CD1c-positive myeloid dendritic cell (primary cell): ENCODE measurements around the gene TNFRSF6B.
"Not testable (repeated sequence)": the region's sequence is repeated elsewhere in the genome, so short reads cannot be mapped to it uniquely, and the experiment has no call there.

ENCODE experiments used
- DNase-seq: peaks from one replicate; pipeline ENCODE4 v3.0.0-alpha.2; 2016; ENCODE audit errors: extremely low spot score

The TNFRSF6B gene

DNA sequence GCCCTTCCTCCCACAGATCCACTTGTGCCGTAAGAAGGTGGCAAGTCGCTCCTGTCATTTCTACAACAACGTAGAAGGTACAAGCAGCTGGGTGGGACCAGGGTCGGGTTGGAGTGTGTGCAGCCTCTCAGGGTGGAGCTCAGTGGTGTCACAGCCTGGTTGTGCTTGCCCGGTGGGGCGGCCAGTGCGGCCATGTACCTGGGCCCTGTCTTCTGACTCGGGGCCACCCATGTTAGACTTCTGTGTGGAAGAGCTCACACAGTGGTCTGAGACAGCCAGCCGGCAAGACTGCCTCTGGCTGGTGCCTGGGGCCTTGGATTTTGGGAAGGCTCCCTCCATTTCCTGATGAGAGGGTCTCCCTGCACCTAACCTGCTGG lies 33.7 kb upstream of the TNFRSF6B start:
- DNase-seq: no peak

DNA sequence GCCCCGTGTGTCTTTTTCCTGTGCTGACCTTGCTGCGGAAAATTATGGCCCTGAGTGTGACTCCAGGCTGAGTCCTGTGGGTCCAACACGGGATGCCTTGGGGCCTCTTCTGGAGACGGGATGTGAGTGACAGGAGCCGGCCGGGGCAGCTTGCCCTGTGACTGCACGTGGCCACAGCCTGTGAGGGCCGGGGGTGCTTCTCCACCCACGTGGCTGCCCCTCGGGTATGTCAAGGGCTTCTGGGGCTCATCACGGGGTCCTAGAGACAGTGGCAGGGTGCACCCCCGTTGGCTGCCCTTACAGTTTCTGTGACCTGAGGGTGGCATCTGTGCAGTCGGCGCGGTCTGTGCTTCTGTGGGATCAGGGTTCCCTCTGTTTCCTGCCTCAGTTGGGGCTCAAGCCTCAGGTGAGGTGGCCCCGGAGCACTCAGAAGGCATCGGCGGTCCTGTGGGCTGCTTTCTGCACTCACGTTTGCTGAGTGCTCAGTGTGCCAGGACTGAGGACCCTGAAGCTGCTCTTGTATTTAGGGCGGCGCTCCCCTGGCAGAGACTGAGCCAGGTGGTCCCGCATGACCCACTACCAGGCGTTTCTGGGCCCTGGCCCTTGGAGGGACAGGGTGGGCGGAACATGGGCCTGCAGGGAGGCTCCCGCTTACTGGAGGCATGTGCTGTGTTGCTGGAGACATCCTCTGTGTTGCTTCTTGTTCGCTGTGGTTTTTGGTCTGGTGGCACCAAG lies 33.0 kb upstream of the TNFRSF6B start:
- DNase-seq: no peak

DNA sequence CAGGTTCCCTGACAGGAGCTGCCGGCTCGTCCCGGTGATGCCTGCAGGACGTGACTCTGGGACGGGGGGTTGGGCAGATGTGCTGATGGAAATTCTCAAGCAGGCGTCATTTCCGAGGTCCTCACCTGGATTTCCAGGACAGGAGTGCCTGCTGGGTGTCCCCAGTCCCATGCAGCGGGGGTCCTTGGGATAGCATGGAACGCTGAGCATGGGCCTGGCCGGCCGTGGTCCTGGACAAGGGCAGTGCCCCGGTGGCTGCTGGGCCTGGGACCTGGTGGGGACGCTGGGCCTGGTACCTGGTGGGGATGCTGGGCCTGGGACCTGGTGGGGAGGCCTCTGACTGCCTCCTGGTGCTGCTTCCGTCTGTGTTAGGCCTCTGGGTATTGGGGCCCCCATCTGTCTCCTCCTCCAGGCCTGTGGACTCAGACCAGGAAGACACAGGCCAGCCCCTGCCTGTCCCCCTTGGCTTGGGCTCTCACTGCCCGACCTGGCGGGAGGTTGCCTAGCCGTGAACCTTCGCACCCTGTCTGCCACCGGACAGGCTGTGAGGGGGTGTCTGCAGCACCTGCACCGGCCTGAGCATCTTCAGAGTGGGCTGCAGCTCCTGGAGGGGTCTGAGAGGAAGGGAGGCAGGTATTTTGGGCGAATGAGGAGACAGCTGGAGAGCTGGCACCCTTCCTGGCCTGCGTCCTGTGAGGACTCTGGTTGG lies 32.2 kb upstream of the TNFRSF6B start:
- no peak for DNase-seq

DNA sequence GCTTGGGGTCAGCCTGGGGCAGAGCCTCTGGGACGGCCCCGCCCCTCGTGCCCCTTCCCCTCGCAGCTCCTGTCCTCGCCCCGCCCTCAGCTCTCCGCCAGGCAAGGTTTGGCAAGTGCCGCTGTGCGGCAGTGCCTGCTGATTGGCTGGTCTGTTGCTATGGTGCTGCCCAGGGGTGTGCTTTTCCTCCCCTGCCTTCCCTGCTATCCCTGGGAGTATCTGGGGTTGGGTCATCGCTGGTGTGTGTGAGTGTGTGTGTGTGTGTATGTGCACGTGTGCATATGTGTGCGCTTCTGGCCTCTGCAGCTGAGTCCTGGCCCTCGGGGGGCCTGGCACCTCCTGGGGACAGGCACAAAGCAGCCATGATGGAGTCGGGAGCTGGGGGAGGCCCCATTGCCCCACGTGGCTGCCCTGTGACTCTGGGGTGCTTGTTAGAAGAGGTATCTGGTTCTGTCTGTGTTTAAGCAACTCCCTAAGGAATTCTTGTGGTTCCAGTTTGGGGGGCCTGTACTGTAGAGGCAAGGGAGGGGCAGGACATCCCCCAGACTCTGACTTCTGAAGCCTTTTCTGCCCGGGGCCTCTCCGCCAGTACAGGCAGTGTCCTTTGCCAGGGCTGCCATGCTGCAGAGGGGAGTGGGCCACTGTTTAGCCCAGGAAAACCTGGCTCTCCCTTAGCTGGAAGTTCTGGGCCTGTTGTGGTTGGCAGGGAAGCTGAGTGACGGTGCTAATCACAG lies 31.4 kb upstream of the TNFRSF6B start:
- DNase-seq: no peak

DNA sequence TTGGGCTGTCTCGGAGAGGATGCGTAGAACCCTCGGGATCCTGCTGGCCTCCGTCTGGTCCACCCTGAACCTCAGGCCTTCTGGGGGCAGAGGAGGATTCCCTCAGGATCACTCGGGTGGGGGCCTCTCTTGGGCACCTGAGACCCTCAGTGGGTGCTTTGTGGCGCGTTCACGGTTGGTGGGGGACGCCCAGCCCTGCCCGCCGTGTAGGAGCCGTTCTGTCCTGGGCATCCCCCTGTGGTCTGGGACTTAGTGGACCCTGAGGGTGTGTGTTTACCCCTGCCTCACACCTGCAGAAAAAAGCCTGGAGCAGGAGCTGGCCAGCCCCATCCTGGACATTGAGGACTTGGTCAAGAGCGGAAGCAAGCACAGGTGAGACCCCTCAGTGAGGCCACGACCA lies 30.7 kb upstream of the TNFRSF6B start:
- no peak for DNase-seq

DNA sequence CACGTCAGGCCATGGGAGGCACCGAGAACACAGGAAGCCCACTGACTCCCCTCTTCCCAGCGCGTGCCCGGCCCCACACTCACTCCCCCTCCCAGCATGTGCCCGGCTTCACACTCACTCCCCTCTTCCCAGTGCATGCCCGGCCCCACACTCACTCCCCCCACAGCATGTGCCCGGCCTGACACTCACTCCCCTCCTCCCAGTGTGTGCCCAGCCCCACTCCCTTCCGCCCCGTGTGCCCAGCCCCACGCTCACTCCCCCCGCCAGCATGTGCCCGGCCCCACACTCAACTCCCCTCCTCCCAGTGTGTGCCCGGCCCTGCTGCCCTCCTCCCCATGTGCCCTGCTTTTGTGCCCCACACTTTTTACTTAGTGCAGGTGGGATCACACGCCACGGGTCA lies 28.6 kb upstream of the TNFRSF6B start:
- DNase-seq: no peak

DNA sequence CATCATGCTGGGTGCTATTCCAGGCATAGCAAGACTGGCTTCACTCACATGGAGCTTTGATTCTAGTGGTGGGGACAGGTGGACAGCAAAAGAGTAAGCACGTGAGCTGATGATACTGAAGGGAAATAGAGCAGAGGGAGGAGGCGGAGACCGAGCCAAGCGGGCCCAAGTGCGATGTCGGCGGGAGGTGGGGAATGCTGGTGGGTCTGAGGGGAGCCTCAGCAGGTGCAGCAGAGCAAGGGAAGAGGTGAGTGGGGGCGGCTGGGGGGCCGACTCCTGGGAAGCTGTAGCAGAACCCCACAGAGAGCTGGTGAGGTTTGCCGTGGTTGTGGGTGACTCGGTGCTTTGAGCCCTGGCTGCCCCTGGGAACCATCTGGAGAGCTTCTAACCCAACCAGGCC lies 28.1 kb upstream of the TNFRSF6B start:
- no peak for DNase-seq

DNA sequence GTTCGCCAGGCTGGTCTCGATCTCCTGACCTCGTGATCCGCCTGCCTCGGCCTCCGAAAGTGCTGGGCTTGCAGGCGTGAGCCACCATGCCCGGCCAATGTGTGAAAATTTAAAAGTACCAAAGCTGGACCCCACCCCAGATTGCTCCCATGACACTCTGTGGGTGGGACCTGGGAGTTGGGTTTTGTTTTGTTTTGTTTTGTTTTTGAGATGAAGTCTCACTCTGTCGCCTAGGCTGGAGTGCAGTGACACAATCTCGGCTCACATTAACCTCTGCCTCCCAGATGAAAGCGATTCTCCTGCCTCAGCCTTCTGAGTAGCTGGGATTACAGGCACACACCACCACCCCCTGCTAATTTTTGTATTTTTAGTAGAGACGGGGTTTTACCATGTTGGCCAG lies 24.8 kb upstream of the TNFRSF6B start:
- DNase-seq: not testable (repeated sequence)

DNA sequence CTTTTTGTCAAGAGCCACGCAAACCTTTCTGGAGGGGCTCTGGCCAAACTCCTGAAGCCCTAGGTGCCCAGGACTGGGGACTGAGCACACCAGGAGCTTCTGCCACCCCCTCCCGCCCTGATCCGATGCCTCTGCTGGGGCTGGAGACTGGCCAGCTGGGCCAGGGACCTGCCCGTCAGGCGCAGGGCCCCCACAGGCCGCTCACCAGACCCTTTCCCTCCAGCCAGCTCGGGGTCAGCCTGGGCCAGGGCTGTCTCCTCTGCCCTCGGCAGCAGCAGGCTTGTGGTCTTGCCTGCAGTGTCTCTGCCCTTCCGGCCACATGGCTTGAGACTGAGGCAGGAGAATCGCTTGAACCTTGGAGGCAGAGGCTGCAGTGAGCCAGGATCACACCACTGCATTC lies 23.8 kb upstream of the TNFRSF6B start:
- DNase-seq: no peak

DNA sequence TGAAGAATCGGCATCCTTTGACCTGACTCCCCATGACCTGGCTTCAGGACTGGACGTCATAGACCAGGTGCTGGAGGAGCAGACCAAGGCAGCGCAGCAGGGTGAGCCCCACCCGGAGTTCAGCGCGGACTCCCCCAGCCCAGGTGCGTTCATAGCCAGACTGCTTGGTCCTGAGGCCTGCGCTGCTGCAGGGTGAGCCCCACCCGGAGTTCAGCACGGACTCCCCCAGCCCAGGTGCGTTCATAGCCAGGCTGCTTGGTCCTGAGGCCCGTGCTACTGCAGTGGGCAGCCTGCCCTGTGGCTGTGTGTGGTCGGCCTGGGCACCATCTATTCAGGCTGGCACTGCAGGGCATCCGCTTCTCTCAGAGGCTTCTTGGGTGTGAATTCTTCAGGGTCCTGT lies 22.5 kb upstream of the TNFRSF6B start:
- no peak for DNase-seq

DNA sequence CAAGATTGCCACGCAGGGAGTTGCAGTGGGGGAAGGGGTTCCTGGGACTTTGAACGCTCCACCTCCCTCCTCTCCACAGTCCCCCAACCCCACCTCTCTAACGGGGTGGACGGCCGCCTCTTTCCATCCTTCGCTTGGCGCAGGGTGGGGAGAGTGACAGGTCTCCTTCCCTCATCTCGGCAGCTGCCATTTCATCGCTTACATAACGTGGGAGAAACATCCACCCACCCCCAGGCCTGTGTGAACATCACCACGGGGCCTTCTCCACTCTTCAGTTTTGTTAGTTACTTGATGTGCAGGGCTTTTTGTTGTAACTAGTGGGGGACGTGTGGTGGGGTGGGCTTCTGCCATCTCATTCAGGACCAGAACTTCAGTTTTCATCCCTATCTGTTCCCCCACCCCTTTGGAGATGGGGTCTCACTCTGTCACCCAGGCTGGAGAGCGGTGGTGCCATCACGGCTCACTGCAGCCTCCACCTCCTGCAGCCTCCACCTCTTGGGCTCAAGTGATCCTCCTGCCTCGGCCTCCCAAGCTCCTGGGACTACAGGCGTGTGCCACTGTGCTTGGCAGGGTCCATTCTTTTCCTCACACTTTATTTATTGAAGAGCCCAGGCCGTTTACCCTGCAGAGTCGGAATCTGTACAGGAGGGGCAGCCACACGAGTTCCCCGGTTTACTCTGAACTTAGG lies 20.6 kb upstream of the TNFRSF6B start:
- no peak for DNase-seq

DNA sequence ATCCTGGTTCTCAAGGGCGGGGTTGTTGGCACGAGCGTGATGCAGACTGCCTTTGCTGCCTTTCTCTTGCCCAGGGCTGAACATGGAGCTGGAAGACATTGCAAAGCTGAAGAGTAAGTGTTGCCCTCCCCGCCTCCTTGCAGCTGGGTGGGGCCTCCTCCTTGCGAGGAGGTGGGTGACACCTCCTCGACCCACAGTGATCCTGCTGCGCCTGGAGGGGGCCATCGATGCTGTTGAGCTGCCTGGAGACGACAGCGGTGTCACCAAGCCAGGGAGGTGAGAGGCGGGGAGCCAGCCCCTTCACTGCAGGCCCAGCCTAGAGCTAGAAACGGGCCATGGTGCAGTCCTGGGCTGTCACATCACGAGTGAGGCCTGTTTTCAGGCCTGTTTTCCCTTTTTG lies 18.4 kb upstream of the TNFRSF6B start:
- no peak for DNase-seq

DNA sequence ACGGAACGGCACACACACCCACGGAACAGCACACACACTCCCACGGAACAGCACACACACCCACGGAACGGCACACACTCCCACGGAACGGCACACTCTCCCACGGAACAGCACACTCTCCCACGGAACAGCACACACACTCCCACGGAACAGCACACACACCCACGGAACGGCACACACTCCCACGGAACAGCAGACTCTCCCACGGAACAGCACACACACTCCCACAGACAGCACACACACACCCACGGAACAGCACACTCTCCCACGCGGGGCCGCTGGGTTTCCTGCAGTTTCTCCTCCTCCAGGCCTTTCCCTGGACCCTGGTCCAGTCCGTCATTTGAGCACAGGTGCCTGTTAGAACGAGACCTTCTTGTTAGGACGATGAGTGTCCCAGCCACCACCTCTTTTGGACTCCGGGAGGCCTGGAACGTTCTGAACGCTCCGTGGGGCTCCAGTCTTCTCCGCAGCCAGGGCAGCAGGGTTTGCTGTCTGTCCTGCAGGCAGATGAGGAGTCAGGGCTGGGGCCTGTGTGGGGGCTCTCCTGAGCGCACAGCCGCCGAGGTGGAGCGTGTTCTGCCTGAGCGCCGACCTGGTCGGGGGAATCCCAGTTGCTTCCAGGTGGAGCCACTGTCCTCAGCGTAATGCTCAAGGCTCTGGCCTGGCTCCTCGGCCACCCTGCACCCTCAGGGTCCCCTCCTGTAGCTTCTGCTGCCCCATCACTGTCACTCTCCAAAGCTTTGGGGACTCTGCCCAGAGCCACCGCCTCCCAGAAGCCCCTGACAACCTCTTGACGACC lies 17.6 kb upstream of the TNFRSF6B start:
- no peak for DNase-seq

DNA sequence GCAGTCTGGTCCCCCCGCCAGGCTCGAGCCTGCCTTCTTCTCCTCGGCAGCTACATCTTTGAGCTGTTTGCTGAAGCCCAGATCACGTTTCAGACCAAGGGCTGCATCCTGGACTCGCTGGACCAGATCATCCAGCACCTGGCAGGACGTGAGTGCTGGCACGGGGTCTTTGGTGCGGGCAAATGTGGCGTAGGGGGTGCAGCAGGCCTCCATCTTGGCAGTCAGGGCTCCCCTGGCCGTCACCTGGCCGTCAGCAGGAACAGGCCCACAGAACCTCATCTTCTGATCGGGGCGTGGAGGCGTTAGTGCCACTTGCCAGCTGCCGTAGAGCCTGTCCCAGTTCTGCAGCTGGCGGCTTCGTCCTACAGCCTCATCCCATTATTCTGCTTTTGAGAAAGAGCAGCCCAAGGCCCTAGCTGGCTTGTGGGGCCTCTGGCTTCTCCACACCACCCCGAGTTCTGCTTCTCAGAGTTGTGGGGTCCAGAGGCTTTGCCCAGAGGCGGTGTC lies 16.6 kb upstream of the TNFRSF6B start:
- no peak for DNase-seq

DNA sequence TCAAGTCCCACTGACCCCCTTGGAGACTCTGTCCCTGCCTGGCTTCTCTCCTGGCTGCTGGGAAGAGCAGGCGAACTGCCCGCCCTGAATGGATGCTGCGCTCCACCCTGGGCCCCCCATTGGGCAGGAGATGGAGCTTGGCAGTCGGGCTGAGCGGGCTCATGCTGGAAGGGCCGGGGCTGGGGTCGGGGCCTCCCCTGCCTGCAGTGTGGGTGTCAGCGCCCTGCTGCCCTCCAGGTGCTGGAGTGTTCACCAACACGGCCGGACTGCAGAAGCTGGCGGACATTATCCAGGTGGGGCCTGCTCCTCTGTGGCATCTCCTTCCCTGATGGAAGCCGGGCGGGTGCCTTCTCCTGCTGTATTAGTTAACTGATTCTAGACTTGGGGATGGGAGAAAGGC lies 16.0 kb upstream of the TNFRSF6B start:
- DNase-seq: no peak

DNA sequence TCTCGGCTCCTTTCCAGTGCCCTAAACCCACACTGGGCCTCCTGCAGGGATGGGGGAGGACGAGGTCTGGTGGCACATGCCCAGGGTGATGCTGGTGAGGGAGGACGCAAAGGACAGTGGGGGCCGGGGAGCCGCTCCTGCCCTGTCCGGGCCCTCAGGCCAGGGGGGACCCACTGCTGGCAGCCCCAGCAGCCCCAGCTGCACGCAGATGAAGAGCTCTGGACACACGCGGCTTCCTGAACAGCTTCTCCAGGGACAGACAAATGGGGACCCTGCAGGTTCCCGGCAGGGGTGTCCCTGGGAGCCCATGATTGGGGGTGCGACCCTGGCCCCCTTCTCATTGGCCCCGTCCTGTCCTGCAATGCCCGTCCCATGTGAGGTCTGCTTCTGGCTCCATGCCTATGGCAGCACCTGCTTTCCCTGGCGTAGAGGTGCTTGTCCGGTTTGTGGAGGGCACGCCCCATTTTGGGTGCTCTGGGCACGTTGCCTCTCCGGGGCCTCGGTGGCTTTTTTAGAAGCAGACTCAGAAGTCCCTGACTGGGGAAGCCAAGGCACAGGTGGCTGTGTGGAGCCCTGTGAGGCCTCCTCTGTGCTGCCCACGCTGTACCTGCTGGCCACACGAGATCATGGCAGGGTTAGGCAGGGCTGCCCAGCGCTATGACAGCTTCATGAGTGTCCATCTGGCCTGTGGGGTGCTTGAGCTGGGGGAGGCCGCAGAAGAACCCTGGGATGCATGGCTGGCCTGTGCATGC lies 15.4 kb upstream of the TNFRSF6B start:
- DNase-seq: no peak

DNA sequence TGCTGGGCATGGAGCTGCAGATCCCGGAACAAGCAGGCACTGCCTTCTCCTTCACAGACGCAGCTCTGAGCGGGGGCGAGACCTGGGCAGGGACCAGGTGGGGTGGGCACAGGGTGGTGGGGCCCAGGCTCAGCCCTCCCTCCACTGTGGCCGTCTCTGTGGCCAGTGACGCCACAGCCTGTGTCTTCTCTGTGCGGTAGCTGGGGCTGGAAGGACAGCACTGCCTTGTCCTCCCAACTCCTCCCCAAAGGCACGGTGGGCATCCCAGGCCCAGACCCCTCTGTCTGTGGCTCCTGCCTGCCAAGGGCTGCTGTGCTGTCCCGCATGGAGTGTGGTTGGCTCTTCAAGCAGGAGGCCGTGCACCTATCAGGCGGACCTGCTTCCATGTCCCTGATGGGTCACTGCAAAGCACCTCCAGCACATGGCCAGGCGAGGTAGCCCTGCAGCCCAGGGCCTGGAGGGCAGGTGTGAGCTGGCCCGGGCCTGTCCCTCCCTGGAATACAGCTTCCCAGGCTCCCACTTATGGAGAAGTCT lies 14.8 kb upstream of the TNFRSF6B start:
- no peak for DNase-seq

DNA sequence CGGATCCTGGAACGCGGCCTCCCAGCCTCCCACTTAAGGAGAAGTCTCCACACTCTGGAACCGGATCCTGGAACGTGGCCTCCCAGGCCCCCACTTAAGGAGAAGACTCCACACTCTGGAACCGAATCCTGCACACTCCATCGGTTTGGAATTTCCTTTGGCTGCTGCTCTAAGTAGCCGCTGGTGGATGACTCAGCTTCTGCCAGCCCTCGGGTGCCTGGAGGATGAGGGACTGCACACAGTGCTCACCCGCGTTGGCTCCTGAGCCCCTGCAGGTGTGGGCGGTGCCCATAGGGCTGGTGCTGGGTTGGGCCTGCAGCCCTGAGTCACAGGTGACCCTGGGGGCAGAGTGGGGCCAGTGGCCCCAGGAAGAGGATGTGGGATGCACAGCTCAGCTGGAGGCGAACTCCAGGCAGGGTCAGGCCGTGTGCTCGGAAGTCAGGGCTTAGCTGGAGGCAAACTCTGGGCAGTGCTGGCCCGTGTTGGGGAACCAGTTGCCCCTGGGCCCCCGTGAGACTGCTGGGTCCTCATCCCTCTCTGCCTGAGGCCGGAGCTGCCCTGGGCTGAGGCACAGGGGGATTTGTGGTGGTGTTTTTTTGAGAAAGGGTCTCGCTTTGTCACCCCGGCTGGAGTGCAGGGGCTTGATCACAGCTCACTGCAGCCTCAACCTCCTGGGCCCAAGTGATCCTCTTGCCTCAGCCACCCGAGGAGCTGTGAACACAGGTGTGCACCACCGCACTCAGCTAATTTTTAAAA lies 13.9 kb upstream of the TNFRSF6B start:
- DNase-seq: peak; percentile 65

DNA sequence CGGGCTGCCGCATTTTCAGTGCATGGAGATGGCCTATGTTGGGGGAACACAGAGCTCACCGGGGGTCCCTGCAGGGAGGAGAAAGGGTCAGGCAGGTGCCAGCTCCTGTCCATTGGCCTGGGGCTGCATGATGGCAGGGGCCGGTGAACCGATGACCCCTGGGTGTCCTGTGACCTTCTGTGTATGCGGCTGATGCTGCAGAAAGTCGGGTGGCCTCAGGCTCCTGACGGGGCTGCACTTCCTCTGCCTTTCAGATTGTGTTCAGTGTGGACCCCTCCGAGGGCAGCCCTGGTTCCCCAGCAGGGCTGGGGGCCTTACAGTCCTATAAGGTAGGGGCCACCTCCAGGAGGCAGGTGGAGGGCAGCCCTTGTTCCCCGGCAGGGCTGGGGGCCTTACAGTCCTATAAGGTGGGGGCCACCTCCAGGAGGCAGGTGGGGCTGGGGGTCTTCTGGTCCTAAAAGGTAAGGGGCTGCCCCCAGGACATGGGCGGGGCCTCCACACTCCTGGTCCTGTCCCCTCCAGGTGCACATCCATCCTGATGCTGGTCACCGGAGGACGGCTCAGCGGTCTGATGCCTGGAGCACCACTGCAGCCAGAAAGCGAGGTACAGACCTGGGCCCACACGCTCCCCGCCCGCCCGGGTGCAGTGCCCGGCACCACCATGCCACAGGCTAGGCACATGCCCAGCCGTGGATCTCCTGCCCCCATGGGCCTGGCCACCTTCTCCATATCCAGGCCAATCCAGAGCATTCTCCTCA lies 11.0 kb upstream of the TNFRSF6B start:
- DNase-seq: no peak
